ENCODE data around the gene HSD11B2. TPM values are rescaled to one million over a fixed set of nuclear protein-coding genes. Genes with fewer than 3 reads are reported as not detected.

HSD11B2 gene
- total RNA-seq, 1 experiment from 2014 or later, result 9.7 TPM

GRCh38 chr16:67389911-67390815, 40.8 kb upstream of the HSD11B2 start:
- no peaks in the 10 kb centered on the region for H3K36me3 ChIP-seq (ENCODE audit: control insufficient read depth in 1 of 2, insufficient read depth in 2 of 2, low read length in 2 of 2)
- H4K20me1 ChIP-seq (ENCODE audit: insufficient read depth), result no peaks in the 10 kb centered on the region
- intact Hi-C loops (cut with micrococcal nuclease), result no loop called here
- no peaks in the 10 kb centered on the region for H3K9me3 ChIP-seq (ENCODE audit: control insufficient read depth in 1 of 2, insufficient read depth in 1 of 2, low read depth in 1 of 2, low read length in 2 of 2)
- no peak overlapping the region for H2AFZ ChIP-seq (ENCODE audit: low read depth, low read length, poor library complexity, severe bottlenecking)
- H3K9me2 ChIP-seq (ENCODE audit: insufficient read depth), result no peaks in the 10 kb centered on the region
- ChIA-PET POLR2A (no interaction called here), RAD21 (ENCODE audit: low non-redundant PET in 1 of 2, low total read pairs in 2 of 2, uncharacterized antibody in 2 of 2, unreplicated experiment in 2 of 2) (no interaction called here), CTCF (no interaction called here)
- BruUV-seq (replicated peaks), result no TSS peak
- H3K4me1 ChIP-seq (ENCODE audit: control insufficient read depth in 1 of 2, insufficient read depth in 2 of 2, low read length in 2 of 2), result no peaks in the 10 kb centered on the region; a peak in 1 of 4 replicates
- TF ChIP-seq RAD21 (IDR thresholded peaks at IDR 0.05; ENCODE audit: low read depth) (no peak), ZFX (IDR thresholded peaks at IDR 0.05) (no peak), MAX (IDR thresholded peaks at IDR 0.05) (no peak), FOSL1 (IDR thresholded peaks at IDR 0.05; ENCODE audit: low read depth) (no peak), CBX3 (IDR thresholded peaks at IDR 0.05; ENCODE audit: low read depth) (no peak), EGR1 (IDR thresholded peaks at IDR 0.05; ENCODE audit: low read depth) (no peak), POLR2AphosphoS5 (IDR thresholded peaks at IDR 0.05; ENCODE audit: low read depth, low read length) (no peak), ELF1 (IDR thresholded peaks at IDR 0.05; ENCODE audit: borderline replicate concordance, low read depth) (no peak)
- TF ChIP-seq, protein P1, sequence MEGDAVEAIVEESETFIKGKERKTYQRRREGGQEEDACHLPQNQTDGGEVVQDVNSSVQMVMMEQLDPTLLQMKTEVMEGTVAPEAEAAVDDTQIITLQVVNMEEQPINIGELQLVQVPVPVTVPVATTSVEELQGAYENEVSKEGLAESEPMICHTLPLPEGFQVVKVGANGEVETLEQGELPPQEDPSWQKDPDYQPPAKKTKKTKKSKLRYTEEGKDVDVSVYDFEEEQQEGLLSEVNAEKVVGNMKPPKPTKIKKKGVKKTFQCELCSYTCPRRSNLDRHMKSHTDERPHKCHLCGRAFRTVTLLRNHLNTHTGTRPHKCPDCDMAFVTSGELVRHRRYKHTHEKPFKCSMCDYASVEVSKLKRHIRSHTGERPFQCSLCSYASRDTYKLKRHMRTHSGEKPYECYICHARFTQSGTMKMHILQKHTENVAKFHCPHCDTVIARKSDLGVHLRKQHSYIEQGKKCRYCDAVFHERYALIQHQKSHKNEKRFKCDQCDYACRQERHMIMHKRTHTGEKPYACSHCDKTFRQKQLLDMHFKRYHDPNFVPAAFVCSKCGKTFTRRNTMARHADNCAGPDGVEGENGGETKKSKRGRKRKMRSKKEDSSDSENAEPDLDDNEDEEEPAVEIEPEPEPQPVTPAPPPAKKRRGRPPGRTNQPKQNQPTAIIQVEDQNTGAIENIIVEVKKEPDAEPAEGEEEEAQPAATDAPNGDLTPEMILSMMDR (IDR thresholded peaks at IDR 0.05 in 2 of 3, conservative IDR thresholded peaks at IDR 0.05 in 1 of 3; ENCODE audit: borderline replicate concordance in 1 of 3, insufficient read depth in 1 of 3, low read depth in 2 of 3, low read length in 2 of 3), result no peak
- H3K4me2 ChIP-seq (ENCODE audit: low read length), result no peak overlapping the region
- no peak overlapping the region for H3K27ac ChIP-seq (ENCODE audit: low read depth, low read length)
- H3K9ac ChIP-seq (ENCODE audit: low read length), result no peak overlapping the region
- ATAC-seq (no peak), DNase-seq (ENCODE audit: low read depth, low spot score) (no peak)
- no peak overlapping the region for H3K4me3 ChIP-seq (replicated peaks in 1 of 2; ENCODE audit: low read depth in 1 of 2, low read length in 2 of 2)
- no peaks in the 10 kb centered on the region for H3K79me2 ChIP-seq (ENCODE audit: insufficient read depth, low read length)
- H3K27me3 ChIP-seq (ENCODE audit: insufficient read depth, low read length), result no peaks in the 10 kb centered on the region

Data from HCT116 (cell line).